ENCODE results near the gene BEX1.
A peak's percentile ranks its signal among the peaks of the same experiment; 100 is the strongest.
"Not testable (repeated sequence)": the region's sequence is repeated elsewhere in the genome, so short reads cannot be mapped to it uniquely, and the experiment has no call there.

BEX1 gene

GRCh38 chrX:103063918-103064434 lies at the start of gene BEX1:
Gene BEX1, minus strand, starts transcription at chrX:103064171. Its CDS starts 897 bp downstream, at chrX:103063274.
- Mint-ChIP-seq H3K9me3 (no peaks in the 10 kb centered on the region), H3K27me3 (peaks cover 15% of the 10 kb centered on the region), H3K36me3 (ENCODE audit: low read depth) (no peaks in the 10 kb centered on the region), H3K4me3 (peak within 1 kb of the TSS; percentile 14), H3K4me1 (peaks cover 3% of the 10 kb centered on the region), H3K27ac (no peak within 1 kb of the TSS)
- DNase-seq: peak; percentile 3
- ATAC-seq: peak; percentile 46

GRCh38 chrX:103109497-103109896 lies 45.5 kb upstream of the BEX1 start:
- not testable (repeated sequence) for H3K4me3 Mint-ChIP-seq; H3K27me3 Mint-ChIP-seq; DNase-seq; H3K4me1 Mint-ChIP-seq; H3K27ac Mint-ChIP-seq; H3K36me3 Mint-ChIP-seq (ENCODE audit: low read depth); ATAC-seq; H3K9me3 Mint-ChIP-seq

GRCh38 chrX:103107836-103108235 lies 43.9 kb upstream of the BEX1 start:
- no peaks in the 10 kb centered on the region for H3K27me3 Mint-ChIP-seq
- H3K4me3 Mint-ChIP-seq: no peak overlapping the region
- DNase-seq: no peak
- H3K27ac Mint-ChIP-seq: no peak overlapping the region
- no peak for ATAC-seq
- H3K36me3 Mint-ChIP-seq (ENCODE audit: low read depth): no peaks in the 10 kb centered on the region
- no peaks in the 10 kb centered on the region for H3K4me1 Mint-ChIP-seq
- H3K9me3 Mint-ChIP-seq: peaks cover 9% of the 10 kb centered on the region

- H3K9me3 Mint-ChIP-seq; H3K4me3 Mint-ChIP-seq; DNase-seq; ATAC-seq; H3K4me1 Mint-ChIP-seq; H3K36me3 Mint-ChIP-seq (ENCODE audit: low read depth); H3K27me3 Mint-ChIP-seq; H3K27ac Mint-ChIP-seq: not testable (repeated sequence)
Measured at GRCh38 chrX:103107227-103107737, 43.3 kb upstream of the BEX1 start.

- not testable (repeated sequence) for DNase-seq; H3K36me3 Mint-ChIP-seq (ENCODE audit: low read depth); ATAC-seq; H3K9me3 Mint-ChIP-seq; H3K27me3 Mint-ChIP-seq; H3K4me3 Mint-ChIP-seq; H3K4me1 Mint-ChIP-seq; H3K27ac Mint-ChIP-seq
Measured at GRCh38 chrX:103104370-103104769, 40.4 kb upstream of the BEX1 start.

GRCh38 chrX:103103866-103104265 lies 39.9 kb upstream of the BEX1 start:
- not testable (repeated sequence) for H3K27ac Mint-ChIP-seq; ATAC-seq; H3K27me3 Mint-ChIP-seq; H3K9me3 Mint-ChIP-seq; H3K4me3 Mint-ChIP-seq; H3K4me1 Mint-ChIP-seq; H3K36me3 Mint-ChIP-seq (ENCODE audit: low read depth); DNase-seq

- H3K27me3 Mint-ChIP-seq: no peaks in the 10 kb centered on the region
- H3K4me3 Mint-ChIP-seq: no peak overlapping the region
- DNase-seq (no peak), ATAC-seq (no peak)
- H3K27ac Mint-ChIP-seq: no peak overlapping the region
- H3K4me1 Mint-ChIP-seq: no peaks in the 10 kb centered on the region
- H3K36me3 Mint-ChIP-seq (ENCODE audit: low read depth): no peaks in the 10 kb centered on the region
- H3K9me3 Mint-ChIP-seq: no peaks in the 10 kb centered on the region
Measured at GRCh38 chrX:103101299-103102042, 37.5 kb upstream of the BEX1 start.

GRCh38 chrX:103100484-103100883 lies 36.5 kb upstream of the BEX1 start:
- Mint-ChIP-seq H3K9me3 (no peaks in the 10 kb centered on the region), H3K36me3 (ENCODE audit: low read depth) (no peaks in the 10 kb centered on the region), H3K4me1 (no peaks in the 10 kb centered on the region), H3K4me3 (no peak overlapping the region), H3K27me3 (no peaks in the 10 kb centered on the region), H3K27ac (no peak overlapping the region)
- DNase-seq: no peak
- ATAC-seq: no peak

- H3K4me1 Mint-ChIP-seq: no peaks in the 10 kb centered on the region
- no peak overlapping the region for H3K27ac Mint-ChIP-seq
- H3K27me3 Mint-ChIP-seq: no peaks in the 10 kb centered on the region
- no peak overlapping the region for H3K4me3 Mint-ChIP-seq
- ATAC-seq (no peak), DNase-seq (no peak)
- no peaks in the 10 kb centered on the region for H3K36me3 Mint-ChIP-seq (ENCODE audit: low read depth)
- no peaks in the 10 kb centered on the region for H3K9me3 Mint-ChIP-seq
Measured at GRCh38 chrX:103099691-103100090, 35.7 kb upstream of the BEX1 start.

GRCh38 chrX:103098488-103098887 lies 34.5 kb upstream of the BEX1 start:
- Mint-ChIP-seq H3K9me3 (no peaks in the 10 kb centered on the region), H3K4me1 (no peaks in the 10 kb centered on the region), H3K27ac (no peak overlapping the region), H3K36me3 (ENCODE audit: low read depth) (no peaks in the 10 kb centered on the region), H3K4me3 (no peak overlapping the region), H3K27me3 (no peaks in the 10 kb centered on the region)
- ATAC-seq (no peak), DNase-seq (no peak)

- no peak within 1 kb of the TSS for H3K27ac Mint-ChIP-seq
- no peaks in the 10 kb centered on the region for H3K36me3 Mint-ChIP-seq (ENCODE audit: low read depth)
- ATAC-seq (no peak), DNase-seq (no peak)
- no peak within 1 kb of the TSS for H3K4me3 Mint-ChIP-seq
- no peaks in the 10 kb centered on the region for H3K9me3 Mint-ChIP-seq
- H3K27me3 Mint-ChIP-seq: no peaks in the 10 kb centered on the region
- H3K4me1 Mint-ChIP-seq: no peaks in the 10 kb centered on the region
Measured at GRCh38 chrX:103092942-103093341, 29.0 kb upstream of the BEX1 start, which contains the start of gene NXF3. Gene NXF3, minus strand, starts transcription at chrX:103093143. Its CDS starts 120 bp downstream, at chrX:103093023.

GRCh38 chrX:103081051-103081450 lies 17.1 kb upstream of the BEX1 start:
- H3K27me3 Mint-ChIP-seq: peaks cover 3% of the 10 kb centered on the region
- H3K4me3 Mint-ChIP-seq: no peak overlapping the region
- H3K27ac Mint-ChIP-seq: no peak overlapping the region
- H3K36me3 Mint-ChIP-seq (ENCODE audit: low read depth): no peaks in the 10 kb centered on the region
- H3K9me3 Mint-ChIP-seq: no peaks in the 10 kb centered on the region
- no peaks in the 10 kb centered on the region for H3K4me1 Mint-ChIP-seq
- DNase-seq: no peak
- no peak for ATAC-seq

- no peak overlapping the region for H3K4me3 Mint-ChIP-seq
- peaks cover 4% of the 10 kb centered on the region for H3K27me3 Mint-ChIP-seq
- H3K4me1 Mint-ChIP-seq: no peaks in the 10 kb centered on the region
- no peak overlapping the region for H3K27ac Mint-ChIP-seq
- ATAC-seq (no peak), DNase-seq (no peak)
- H3K36me3 Mint-ChIP-seq (ENCODE audit: low read depth): no peaks in the 10 kb centered on the region
- H3K9me3 Mint-ChIP-seq: no peaks in the 10 kb centered on the region
Measured at GRCh38 chrX:103073467-103073866, 9.5 kb upstream of the BEX1 start.

GRCh38 chrX:103066606-103067005 lies 2.6 kb upstream of the BEX1 start:
- Mint-ChIP-seq H3K4me1 (peaks cover 3% of the 10 kb centered on the region), H3K27ac (no peak overlapping the region), H3K36me3 (ENCODE audit: low read depth) (no peaks in the 10 kb centered on the region), H3K9me3 (no peaks in the 10 kb centered on the region), H3K27me3 (peaks cover 15% of the 10 kb centered on the region), H3K4me3 (no peak overlapping the region)
- ATAC-seq: no peak
- DNase-seq: no peak

- Mint-ChIP-seq H3K36me3 (ENCODE audit: low read depth) (no peaks in the 10 kb centered on the region), H3K27ac (no peak overlapping the region), H3K4me1 (peaks cover 3% of the 10 kb centered on the region), H3K27me3 (peaks cover 15% of the 10 kb centered on the region), H3K9me3 (no peaks in the 10 kb centered on the region), H3K4me3 (peak overlapping the region; percentile 14)
- ATAC-seq (no peak), DNase-seq (peak; percentile 3)
Measured at GRCh38 chrX:103063191-103063845, 653 bp downstream of the BEX1 start.
